Memory B cell (primary cell): Measurements from ENCODE around the gene KDF1.

Source experiments
- ATAC-seq: fragments of 150-1000 bp; cut with Tn5 transposase; 2 replicates; pipeline ENCODE4 v1.10.0; 2021; ENCODE audit warnings: low read depth, mild to moderate bottlenecking, moderate library complexity
- DNase-seq, 2 donors: peaks; one replicate each; pipeline ENCODE4 v3.0.0; 2022; ENCODE audit warnings: low spot score in 2 of 2
- H3K27ac Mint-ChIP-seq: one replicate; pipeline ENCODE4 v1.8.0; 2022; ENCODE audit warnings: mild to moderate bottlenecking, moderate library complexity, mixed read lengths
- H3K27me3 Mint-ChIP-seq: one replicate; pipeline ENCODE4 v1.8.0; 2022; ENCODE audit warnings: mixed read lengths
- H3K36me3 Mint-ChIP-seq: one replicate; pipeline ENCODE4 v1.8.0; 2022; ENCODE audit warnings: mild to moderate bottlenecking, mixed read lengths
- H3K4me1 Mint-ChIP-seq: one replicate; pipeline ENCODE4 v1.8.0; 2022; ENCODE audit warnings: mixed read lengths
- H3K4me3 Mint-ChIP-seq: one replicate; pipeline ENCODE4 v1.8.0; 2022; ENCODE audit warnings: mild to moderate bottlenecking, moderate library complexity, mixed read lengths
- H3K9me3 Mint-ChIP-seq: one replicate; pipeline ENCODE4 v1.8.0; 2022; ENCODE audit warnings: mixed read lengths

KDF1 gene

GRCh38 chr1:26959722-26960624, at the start of gene KDF1:
Gene KDF1 (minus strand): TSS chr1:26960468. CDS start chr1:26952380, 8,088 bp downstream.
- H3K9me3 Mint-ChIP-seq, result peaks cover 3% of the 10 kb centered on the region

GRCh38 chr1:27009601-27010197, 49.4 kb upstream of the KDF1 start:
- Mint-ChIP-seq H3K4me1 (peaks cover 5% of the 10 kb centered on the region), H3K4me3 (no peak overlapping the region), H3K36me3 (no peaks in the 10 kb centered on the region), H3K27me3 (peaks cover 5% of the 10 kb centered on the region), H3K9me3 (no peaks in the 10 kb centered on the region), H3K27ac (no peak overlapping the region)
- ATAC-seq (no peak), DNase-seq (no peak)

More at GRCh38 chr1:26959722-26960624, at the start of gene KDF1:
- Mint-ChIP-seq H3K36me3 (peaks cover 7% of the 10 kb centered on the region), H3K4me3 (peak within 1 kb of the TSS; percentile 87), H3K27me3 (peaks cover 10% of the 10 kb centered on the region), H3K27ac (peak within 1 kb of the TSS; percentile 63), H3K4me1 (peaks cover 5% of the 10 kb centered on the region)
- ATAC-seq (peak; percentile 99), DNase-seq (peak; percentile 58 to 65)

DNA sequence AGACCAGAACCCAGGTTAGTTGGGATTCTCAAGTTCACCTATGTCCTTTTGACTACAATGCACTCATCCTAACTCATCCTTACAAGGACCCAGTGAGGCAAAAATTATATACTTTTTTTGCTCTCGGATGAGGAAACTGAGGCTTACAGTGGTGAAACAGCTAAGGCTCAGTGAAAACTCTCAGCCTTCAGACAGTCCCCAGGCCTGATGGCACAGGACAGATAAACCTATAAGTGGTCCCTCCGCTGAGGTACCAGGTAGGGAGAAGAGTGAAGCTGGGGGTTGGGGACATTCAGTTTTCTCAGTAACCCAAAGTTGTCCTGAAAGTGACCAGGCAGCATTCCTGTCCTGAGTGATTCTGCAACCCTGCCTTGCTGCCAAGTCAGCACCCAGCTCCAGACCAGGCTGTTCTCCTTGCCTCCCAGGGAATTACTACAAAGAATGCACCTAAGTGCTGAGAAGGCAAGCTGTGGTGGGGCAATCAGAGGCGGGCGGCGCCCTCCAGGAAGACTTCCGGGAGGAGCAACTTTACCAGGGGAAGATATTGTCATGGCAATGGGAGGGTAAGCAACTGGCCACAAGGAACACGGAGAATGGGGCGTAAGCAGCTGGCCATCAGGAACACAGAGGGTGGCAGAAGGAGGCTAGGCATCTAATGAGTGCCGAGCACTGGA, 47.8 kb upstream of the KDF1 start:
- no peaks in the 10 kb centered on the region for H3K9me3 Mint-ChIP-seq
- no peak for ATAC-seq
- DNase-seq, result no peak
- H3K36me3 Mint-ChIP-seq, result no peaks in the 10 kb centered on the region
- no peak overlapping the region for H3K27ac Mint-ChIP-seq
- no peak overlapping the region for H3K4me3 Mint-ChIP-seq
- H3K27me3 Mint-ChIP-seq, result peaks cover 4% of the 10 kb centered on the region
- H3K4me1 Mint-ChIP-seq, result peaks cover 5% of the 10 kb centered on the region

GRCh38 chr1:27006683-27007082, 46.4 kb upstream of the KDF1 start:
- Mint-ChIP-seq H3K27ac (no peak overlapping the region), H3K9me3 (no peaks in the 10 kb centered on the region), H3K27me3 (peaks cover 2% of the 10 kb centered on the region), H3K36me3 (no peaks in the 10 kb centered on the region), H3K4me1 (peaks cover 10% of the 10 kb centered on the region), H3K4me3 (no peak overlapping the region)
- no peak for DNase-seq
- ATAC-seq, result no peak

- ATAC-seq (no peak), DNase-seq (no peak)
- peaks cover 2% of the 10 kb centered on the region for H3K27me3 Mint-ChIP-seq
- H3K27ac Mint-ChIP-seq, result no peak overlapping the region
- no peaks in the 10 kb centered on the region for H3K36me3 Mint-ChIP-seq
- no peaks in the 10 kb centered on the region for H3K9me3 Mint-ChIP-seq
- H3K4me3 Mint-ChIP-seq, result no peak overlapping the region
- peaks cover 12% of the 10 kb centered on the region for H3K4me1 Mint-ChIP-seq
Measured at GRCh38 chr1:27005648-27006496, 45.6 kb upstream of the KDF1 start.

- no peaks in the 10 kb centered on the region for H3K9me3 Mint-ChIP-seq
- H3K27me3 Mint-ChIP-seq, result peaks cover 2% of the 10 kb centered on the region
- H3K4me3 Mint-ChIP-seq, result no peak overlapping the region
- no peaks in the 10 kb centered on the region for H3K36me3 Mint-ChIP-seq
- no peak overlapping the region for H3K27ac Mint-ChIP-seq
- no peak for DNase-seq
- peaks cover 12% of the 10 kb centered on the region for H3K4me1 Mint-ChIP-seq
- no peak for ATAC-seq
Measured at GRCh38 chr1:27005166-27005530, 44.9 kb upstream of the KDF1 start.

DNA sequence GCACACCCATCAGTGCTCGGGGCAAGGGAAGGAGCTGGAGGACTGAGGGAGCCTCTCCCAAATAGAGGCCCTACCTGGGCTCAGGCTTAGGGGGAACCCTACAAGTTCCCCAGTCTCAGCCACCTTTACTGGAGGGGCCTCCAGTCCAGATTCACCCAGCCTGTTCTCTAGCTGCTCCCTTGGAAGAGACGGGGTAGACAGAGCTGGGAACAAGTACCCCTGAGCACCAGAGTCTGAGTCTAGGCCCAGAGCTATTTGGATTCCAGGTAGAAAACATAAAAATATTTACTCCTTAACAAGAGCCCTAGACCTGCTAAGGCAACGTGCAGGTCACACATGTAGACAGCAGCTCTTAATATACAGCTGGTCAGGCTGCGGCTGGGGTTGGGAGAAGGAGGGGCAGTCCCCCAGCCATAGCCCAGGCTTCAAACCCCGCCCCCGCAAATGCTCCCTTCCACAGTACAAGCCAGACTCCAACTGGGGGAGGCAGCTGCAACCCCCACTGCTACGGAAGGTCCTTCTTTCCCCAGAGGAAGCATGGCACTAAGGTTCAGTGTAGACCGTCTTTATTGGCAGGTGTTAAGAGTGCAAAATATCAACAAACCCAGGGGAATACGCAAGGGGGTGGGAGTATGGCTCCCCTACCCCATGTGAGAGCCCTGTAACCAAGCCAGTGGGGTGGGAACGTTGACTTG, 44.4 kb upstream of the KDF1 start:
- Mint-ChIP-seq H3K36me3 (no peaks in the 10 kb centered on the region), H3K4me3 (no peak overlapping the region), H3K27ac (no peak overlapping the region), H3K27me3 (peaks cover 2% of the 10 kb centered on the region), H3K9me3 (no peaks in the 10 kb centered on the region), H3K4me1 (peaks cover 12% of the 10 kb centered on the region)
- DNase-seq, result no peak
- no peak for ATAC-seq

- Mint-ChIP-seq H3K4me1 (peaks cover 12% of the 10 kb centered on the region), H3K27me3 (peaks cover 2% of the 10 kb centered on the region), H3K4me3 (no peak overlapping the region), H3K27ac (no peak overlapping the region), H3K36me3 (no peaks in the 10 kb centered on the region), H3K9me3 (no peaks in the 10 kb centered on the region)
- ATAC-seq (no peak), DNase-seq (no peak)
Measured at GRCh38 chr1:27003745-27004470, 43.6 kb upstream of the KDF1 start.

DNA sequence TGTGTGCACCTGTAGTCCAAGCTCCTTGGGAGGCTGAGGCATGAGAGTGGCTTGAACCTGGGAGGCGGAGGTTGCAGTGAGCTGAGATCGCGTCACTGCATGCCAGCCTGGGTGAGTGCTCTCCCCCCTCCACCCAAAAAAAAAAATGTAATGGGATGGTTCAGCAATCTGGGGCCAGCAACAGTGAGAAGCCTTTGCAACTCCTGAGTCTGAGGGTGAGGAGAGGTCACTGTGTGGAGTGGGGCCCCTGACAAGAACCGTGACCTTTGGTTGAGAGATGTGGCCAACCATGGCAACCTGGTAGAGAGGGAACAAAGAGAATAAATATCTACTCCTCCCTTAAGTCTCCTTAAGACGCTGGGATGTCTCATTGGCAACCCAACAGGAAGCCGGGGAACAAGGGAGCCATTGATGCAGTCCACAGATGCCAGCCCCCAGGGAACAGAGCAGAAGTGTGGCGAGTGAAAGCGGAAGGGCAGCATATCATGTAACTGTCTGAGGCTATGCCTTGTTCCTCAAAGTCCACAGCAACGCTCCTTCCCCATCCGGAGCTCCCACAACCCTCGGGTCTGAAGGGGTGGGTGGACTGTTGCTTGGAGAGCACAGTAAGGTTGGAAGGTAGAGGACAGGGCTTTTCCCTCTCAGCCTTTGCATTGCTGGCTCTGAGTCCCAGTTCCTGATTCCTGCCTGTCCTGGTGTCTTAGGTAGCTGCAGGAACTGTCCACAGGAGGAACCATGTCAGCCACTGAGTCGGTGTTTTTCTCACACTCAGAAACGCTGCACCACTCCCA, 41.5 kb upstream of the KDF1 start:
- DNase-seq, result peak; percentile 49 to 55
- Mint-ChIP-seq H3K36me3 (no peaks in the 10 kb centered on the region), H3K4me3 (peak overlapping the region; percentile 77), H3K27ac (peak overlapping the region; percentile 55), H3K9me3 (no peaks in the 10 kb centered on the region), H3K27me3 (no peaks in the 10 kb centered on the region), H3K4me1 (peaks cover 18% of the 10 kb centered on the region)
- peak; percentile 85 for ATAC-seq

GRCh38 chr1:27000817-27001460, 40.7 kb upstream of the KDF1 start:
- H3K4me3 Mint-ChIP-seq, result no peak overlapping the region
- no peak for ATAC-seq
- no peaks in the 10 kb centered on the region for H3K9me3 Mint-ChIP-seq
- H3K27ac Mint-ChIP-seq, result no peak overlapping the region
- DNase-seq, result no peak
- H3K36me3 Mint-ChIP-seq, result no peaks in the 10 kb centered on the region
- H3K4me1 Mint-ChIP-seq, result peaks cover 18% of the 10 kb centered on the region
- H3K27me3 Mint-ChIP-seq, result no peaks in the 10 kb centered on the region

DNA sequence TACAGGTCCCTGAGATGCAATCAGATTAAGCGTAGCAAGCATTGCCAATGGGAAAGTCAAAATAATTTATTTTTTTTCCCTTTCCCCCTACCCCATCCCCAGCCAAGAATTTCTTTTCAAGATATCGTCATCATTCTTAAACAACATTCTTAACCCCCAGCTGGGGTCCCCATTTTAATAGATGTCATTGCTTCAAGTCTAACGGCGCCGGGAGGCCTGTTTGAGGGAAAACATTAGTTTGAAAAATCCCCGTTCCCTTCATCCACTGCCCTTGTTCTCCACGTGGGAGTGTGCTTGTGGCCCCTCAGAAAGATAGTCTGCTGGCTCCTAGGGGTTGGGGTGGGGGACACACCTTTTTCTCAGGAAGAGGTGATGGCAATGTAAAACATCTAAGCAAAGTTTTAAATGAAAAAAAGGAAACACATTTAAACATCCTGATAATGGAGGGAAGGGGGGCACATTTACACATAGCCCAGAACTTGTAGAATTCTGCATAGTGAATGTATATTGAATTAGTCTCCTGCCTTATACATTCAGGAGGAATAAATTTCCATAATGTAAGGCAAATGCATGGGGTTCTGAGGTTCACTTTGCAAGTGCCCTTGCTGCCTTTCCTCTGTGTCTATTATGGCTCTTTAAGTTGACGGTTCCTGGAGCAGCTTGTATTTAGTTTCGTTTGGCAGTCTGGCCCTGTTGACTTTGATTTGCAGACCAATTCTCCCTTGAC, 40.0 kb upstream of the KDF1 start:
- Mint-ChIP-seq H3K27me3 (peaks cover 2% of the 10 kb centered on the region), H3K36me3 (no peaks in the 10 kb centered on the region), H3K4me1 (peaks cover 18% of the 10 kb centered on the region), H3K9me3 (no peaks in the 10 kb centered on the region), H3K4me3 (no peak overlapping the region), H3K27ac (no peak overlapping the region)
- DNase-seq, result no peak
- ATAC-seq, result no peak
